Fibroblast of villous mesenchyme (primary cell): ENCODE data around the gene N4BP3. TPM values are rescaled to one million over a fixed set of nuclear protein-coding genes. Genes with fewer than 3 reads are reported as not detected.
"Not testable (repeated sequence)": the region's sequence is repeated elsewhere in the genome, so short reads cannot be mapped to it uniquely, and the experiment has no call there.

Experiments
- DNase-seq: peaks from one replicate; pipeline ENCODE4 v3.0.0-alpha.2; 2010; ENCODE audit warnings: low read depth
- H3K4me3 ChIP-seq: 2 replicates; pipeline ENCODE4 v1.5.1; 2011; ENCODE audit warnings: low read depth, mild to moderate bottlenecking, low read length
- total RNA-seq: library from RNA; depleted of rRNA; stranded (reverse); fragments of >200 nt; gene quantifications from 2 replicates; pipeline ENCODE4 v1.2.3, GENCODE V29; 2012
- TF ChIP-seq, protein P1 (sequence below): IDR thresholded peaks from 2 replicates; pipeline ENCODE4 v1.5.1; 2012; ENCODE audit warnings: low read depth, mild to moderate bottlenecking, low read length; ENCODE audit not compliant: insufficient read depth

The N4BP3 gene
- total RNA-seq, 1 donor = 0.43 TPM

DNA sequence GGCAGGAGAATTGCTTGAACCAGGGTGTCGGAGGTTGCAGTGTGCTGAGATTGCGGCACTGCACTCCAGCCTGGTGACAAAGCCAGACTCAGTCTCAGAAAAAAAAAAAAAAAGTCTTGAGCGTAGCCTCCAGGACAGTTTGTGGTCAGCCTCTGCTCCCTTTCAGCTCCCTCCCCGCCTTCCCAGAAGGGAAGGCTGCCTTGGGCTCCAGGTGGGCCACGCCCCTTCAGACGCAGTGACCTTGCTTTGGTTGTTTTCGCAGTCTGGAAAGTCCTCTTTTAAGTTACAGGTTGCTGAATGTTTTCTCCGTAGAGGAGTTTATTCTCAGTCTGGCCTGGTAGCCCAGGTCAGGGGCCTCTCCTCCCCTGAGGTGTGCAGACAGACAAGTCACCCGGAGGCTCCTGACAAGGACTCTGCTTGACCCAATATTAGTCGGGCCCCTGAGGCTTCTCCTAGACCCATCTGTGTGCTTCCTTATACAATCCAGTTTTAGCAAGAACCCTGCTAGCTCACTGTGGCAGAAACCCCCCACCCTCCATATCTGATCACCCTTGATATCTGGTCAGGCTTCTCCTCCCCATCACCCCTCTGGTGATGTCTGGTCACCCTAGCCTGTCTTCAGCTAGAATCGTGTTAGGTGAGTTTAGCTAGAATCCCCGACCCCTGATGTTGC, 31.6 kb upstream of the N4BP3 start:
- no peak for DNase-seq
- TF ChIP-seq, protein P1, sequence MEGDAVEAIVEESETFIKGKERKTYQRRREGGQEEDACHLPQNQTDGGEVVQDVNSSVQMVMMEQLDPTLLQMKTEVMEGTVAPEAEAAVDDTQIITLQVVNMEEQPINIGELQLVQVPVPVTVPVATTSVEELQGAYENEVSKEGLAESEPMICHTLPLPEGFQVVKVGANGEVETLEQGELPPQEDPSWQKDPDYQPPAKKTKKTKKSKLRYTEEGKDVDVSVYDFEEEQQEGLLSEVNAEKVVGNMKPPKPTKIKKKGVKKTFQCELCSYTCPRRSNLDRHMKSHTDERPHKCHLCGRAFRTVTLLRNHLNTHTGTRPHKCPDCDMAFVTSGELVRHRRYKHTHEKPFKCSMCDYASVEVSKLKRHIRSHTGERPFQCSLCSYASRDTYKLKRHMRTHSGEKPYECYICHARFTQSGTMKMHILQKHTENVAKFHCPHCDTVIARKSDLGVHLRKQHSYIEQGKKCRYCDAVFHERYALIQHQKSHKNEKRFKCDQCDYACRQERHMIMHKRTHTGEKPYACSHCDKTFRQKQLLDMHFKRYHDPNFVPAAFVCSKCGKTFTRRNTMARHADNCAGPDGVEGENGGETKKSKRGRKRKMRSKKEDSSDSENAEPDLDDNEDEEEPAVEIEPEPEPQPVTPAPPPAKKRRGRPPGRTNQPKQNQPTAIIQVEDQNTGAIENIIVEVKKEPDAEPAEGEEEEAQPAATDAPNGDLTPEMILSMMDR = no peak
- no peak overlapping the region for H3K4me3 ChIP-seq

DNA sequence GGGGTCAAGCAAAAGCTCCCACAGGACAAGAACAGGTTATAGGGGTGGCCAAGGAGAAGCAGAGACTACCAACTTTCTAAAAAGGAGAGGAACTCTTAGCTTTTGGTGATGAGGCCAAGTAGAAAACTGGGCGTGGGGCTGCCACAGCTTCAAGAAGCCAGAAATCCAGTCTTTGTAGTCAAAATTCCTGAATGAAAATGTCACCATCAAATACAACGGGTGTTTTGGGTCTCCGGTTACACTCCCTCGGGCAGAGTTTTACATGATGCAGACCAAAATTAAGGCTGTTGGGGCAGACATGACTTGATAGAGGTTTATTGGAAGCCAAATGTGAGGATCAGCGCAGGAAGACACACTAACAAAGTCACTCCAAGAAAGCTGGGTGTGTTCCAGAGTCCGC, 29.4 kb upstream of the N4BP3 start:
- no peak overlapping the region for H3K4me3 ChIP-seq
- TF ChIP-seq, protein P1 = no peak
- no peak for DNase-seq

DNA sequence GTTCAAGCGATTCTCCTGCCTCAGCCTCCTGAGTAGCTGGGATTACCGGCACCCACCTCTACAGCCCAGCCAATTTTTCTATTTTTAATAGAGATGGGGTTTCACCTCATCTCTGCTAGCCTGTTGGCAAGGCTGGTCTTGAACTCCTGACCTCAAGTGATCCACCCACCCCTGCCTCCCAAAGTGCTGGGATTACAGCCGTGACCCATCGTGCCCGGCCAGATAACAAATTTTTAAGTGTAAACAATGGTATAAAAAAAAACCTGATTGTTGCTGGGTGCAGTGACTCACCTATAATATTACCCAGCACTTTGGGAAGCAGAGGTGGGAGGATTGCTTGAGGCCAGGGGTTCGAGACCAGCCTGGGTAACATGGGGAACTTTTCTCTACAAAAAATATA, 28.0 kb upstream of the N4BP3 start:
- no peak for DNase-seq
- TF ChIP-seq, protein P1 = no peak
- H3K4me3 ChIP-seq = no peak overlapping the region

DNA sequence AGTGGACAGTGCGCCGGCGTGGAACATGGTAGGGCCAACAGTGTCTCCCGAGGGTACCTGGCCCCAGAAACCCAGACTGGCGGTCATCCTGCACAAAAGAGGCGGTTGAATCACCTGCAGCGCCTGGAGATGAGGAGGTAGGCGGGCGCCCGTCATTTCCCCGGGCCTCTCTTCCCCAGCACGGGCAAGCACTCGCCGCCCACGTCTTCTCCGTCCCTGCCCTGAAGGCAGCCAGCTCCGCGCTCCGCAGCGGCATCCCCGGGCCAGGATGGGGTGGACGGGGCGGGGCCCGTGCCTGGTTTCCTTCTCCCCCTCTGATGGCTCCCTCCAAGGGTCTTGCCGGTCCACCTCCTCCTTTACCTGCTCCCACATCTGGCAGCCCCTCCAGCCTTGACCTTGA, 27.1 kb upstream of the N4BP3 start:
- H3K4me3 ChIP-seq = no peak overlapping the region
- no peak for DNase-seq
- TF ChIP-seq, protein P1 = no peak

DNA sequence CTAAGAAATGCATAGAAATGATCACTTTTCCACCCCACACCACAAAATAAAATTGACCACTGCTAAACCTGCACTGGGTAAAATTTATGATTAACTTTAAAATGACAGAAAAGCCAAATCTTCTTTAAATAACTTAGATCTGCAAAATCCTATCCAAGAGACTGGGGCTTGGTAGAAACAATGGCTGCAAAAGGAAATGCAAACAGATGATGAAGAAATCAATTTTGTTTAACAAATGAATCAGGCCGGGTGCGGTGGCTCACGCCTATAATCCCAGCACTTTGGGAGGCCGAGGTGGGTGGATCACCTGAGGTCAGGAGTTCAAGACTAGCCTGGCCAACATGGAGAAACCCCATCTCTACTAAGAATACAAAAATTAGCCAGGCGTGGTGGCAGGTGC, 26.1 kb upstream of the N4BP3 start:
- H3K4me3 ChIP-seq, DNase-seq: not testable (repeated sequence)

DNA sequence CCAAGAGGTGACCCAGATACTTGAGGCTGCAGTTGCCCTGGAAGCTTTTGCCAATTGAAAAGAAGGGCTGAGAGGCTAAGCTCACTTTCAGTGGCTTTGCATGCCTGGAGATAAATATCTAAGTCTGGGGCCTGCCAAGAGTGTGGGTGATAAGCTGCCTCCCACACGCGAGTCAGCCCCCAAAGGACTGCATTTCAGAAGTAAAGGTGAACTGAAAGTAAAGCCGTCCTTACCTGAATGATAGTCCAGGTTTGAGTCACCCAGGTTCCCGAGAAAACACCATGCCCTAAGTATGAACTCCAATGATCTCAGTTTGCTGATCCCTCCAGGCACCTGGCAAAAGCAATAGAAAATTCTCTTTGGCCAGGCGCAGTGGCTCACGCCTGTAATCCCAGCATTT, 22.5 kb upstream of the N4BP3 start:
- H3K4me3 ChIP-seq = no peak overlapping the region
- TF ChIP-seq, protein P1 = no peak

DNA sequence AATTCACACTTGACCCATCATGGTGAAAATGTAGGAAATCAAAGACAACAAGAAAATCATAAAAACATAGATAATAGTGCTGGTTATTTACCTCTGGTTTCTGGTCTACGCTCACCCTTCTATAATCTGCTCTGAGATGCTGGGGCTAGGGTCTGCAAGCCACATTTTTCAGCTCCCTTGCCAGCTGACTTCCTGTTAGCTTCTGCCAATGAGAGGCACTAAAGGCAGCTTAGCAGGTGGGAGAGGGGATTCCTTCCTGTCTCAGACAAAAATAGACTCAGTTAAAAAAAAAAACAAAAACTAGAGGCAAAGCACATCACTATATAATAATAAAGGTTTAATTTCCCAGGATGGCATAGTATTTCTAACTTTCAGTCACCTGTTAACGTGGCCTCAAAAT, 20.2 kb upstream of the N4BP3 start:
- H3K4me3 ChIP-seq = no peak overlapping the region
- TF ChIP-seq, protein P1 = no peak
- DNase-seq = no peak

More for the DNA sequence above, 22.5 kb upstream of the N4BP3 start:
- no peak for DNase-seq
